ENCODE results near the gene PTPRM. TPM values are rescaled to one million over a fixed set of nuclear protein-coding genes. Genes with fewer than 3 reads are reported as not detected.

Gene PTPRM
- total and polyA plus RNA-seq, 2 of the 4 experiments (the other 2 are of a cell fraction), result 28.3 to 51.2 TPM

DNA sequence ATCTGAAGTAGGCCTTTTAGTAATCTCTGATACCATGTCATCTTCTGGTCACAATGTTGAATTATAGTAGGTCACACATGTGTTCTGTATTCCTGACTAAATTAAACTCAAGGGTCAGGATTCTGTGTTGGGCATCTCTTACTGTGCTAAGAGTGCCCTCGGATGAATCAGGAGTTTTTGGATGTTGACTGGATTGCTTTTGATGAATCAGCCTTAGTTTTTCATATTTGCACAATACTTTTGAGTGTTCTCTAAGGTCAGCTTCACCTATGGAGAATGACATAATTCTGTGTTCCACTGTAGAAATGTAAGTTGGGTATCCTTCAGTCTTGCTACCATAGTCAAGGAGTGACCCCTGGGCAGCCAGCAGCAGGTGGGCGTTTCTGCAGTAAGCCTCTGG lies 190.1 kb downstream of the PTPRM start:
- Histone ChIP-seq H4K8ac (ENCODE audit: low read depth in 2 of 2, low read length in 2 of 2) (no peak overlapping the region), H3K56ac (ENCODE audit: extremely low read depth, insufficient read depth, low read length) (no peak overlapping the region), H2AFZ (replicated peaks; ENCODE audit: low read length, poor library complexity) (no peak overlapping the region), H3K36me3 (ENCODE audit: control insufficient read depth, insufficient read depth, low read length) (no peaks in the 10 kb centered on the region), H3K4me2 (ENCODE audit: low read depth, low read length) (no peak overlapping the region), H4K5ac (ENCODE audit: low read depth, low read length) (no peak overlapping the region), H4K20me1 (ENCODE audit: insufficient read depth, low read length) (peaks cover 10% of the 10 kb centered on the region), H3K9ac (ENCODE audit: low read depth, low read length) (no peak overlapping the region), H3K9me1 (ENCODE audit: insufficient read depth, low read length) (peaks cover 10% of the 10 kb centered on the region; the same call in 1 of the 2 replicates), H2BK5ac (ENCODE audit: low read depth, low read length, poor library complexity, severe bottlenecking) (no peak overlapping the region), H3K23ac (ENCODE audit: low read depth, low read length) (no peak overlapping the region), H3K4me1 (ENCODE audit: control insufficient read depth, insufficient read depth, low read length) (peaks cover 9% of the 10 kb centered on the region), H3K14ac (replicated peaks; ENCODE audit: low read depth, low read length) (no peak overlapping the region), H2AK9ac (replicated peaks; ENCODE audit: low read depth, low read length, poor library complexity) (no peak overlapping the region), H3K79me1 (ENCODE audit: low read depth in 1 of 2, low read length in 2 of 2) (peaks cover 3 to 11% of the 10 kb centered on the region in 2 experiments; a peak in 3 of 4 replicates), H3K27ac (ENCODE audit: insufficient read depth, low read length) (no peak overlapping the region), H4K91ac (ENCODE audit: insufficient read depth, low read depth, low read length) (no peak overlapping the region), H3K4ac (ENCODE audit: low read depth, low read length) (no peak overlapping the region), H2BK120ac (ENCODE audit: low read depth, low read length) (no peak overlapping the region), H3K9me3 (ENCODE audit: control insufficient read depth, insufficient read depth, low read length) (no peaks in the 10 kb centered on the region), H3K18ac (ENCODE audit: low read depth, low read length) (no peak overlapping the region), H2BK15ac (ENCODE audit: low read depth, low read length) (no peak overlapping the region), H2BK20ac (ENCODE audit: low read depth, low read length) (no peak overlapping the region), H3K27me3 (ENCODE audit: control insufficient read depth, insufficient read depth, low read length) (no peaks in the 10 kb centered on the region), H3K4me3 (ENCODE audit: insufficient read depth, low read depth, low read length) (no peak overlapping the region), H2AK5ac (ENCODE audit: low read depth, low read length) (no peak overlapping the region)
- no CpG with 5 or more reads among the region's 2 CpGs for WGBS, 2 experiments (ENCODE audit: extremely low coverage in 2 of 2, insufficient read length in 1 of 2)
- BruUV-seq (replicated peaks), result no TSS peak
- ChIA-PET CTCF (interaction anchor here (0.7 kb wide), 1 partner anchor 705 kb away, joined by 3 read pairs; no protein-coding TSS in a partner anchor), POLR2A (ENCODE audit: unreplicated experiment) (no interaction called here)
- no peak for ATAC-seq (ENCODE audit: low read depth)
- dilution Hi-C loops (cut with HindIII; ENCODE audit: low sequenced_read_pairs, unreplicated experiment) (no loop called here), intact Hi-C loops (cut with micrococcal nuclease) (loop anchor here (2.0 kb wide), 1 partner anchor 188 kb away; no protein-coding TSS in a partner anchor), in situ Hi-C loops (cut with MboI; ENCODE audit: low sequenced_read_pairs) (no loop called here)
- TF ChIP-seq CEBPB (IDR thresholded peaks at IDR 0.05; ENCODE audit: low read depth, low read length) (no peak), CHD1 (IDR thresholded peaks at IDR 0.05; ENCODE audit: low read depth, low read length) (no peak), RCOR1 (IDR thresholded peaks at IDR 0.05; ENCODE audit: insufficient replicate concordance, low read length) (no peak), ELK1 (IDR thresholded peaks at IDR 0.05; ENCODE audit: borderline replicate concordance, low read depth, low read length) (no peak), RFX5 (IDR thresholded peaks at IDR 0.05; ENCODE audit: low read depth, low read length) (no peak)
- DNase-seq, result peak; percentile 5
